Immature natural killer cell (primary cell): ENCODE data around the gene PILRA. TPM values are rescaled to one million over a fixed set of nuclear protein-coding genes. Genes with fewer than 3 reads are reported as not detected.
"Not testable (repeated sequence)": the region's sequence is repeated elsewhere in the genome, so short reads cannot be mapped to it uniquely, and the experiment has no call there.

Experiments used
- DNase-seq, 3 donors: peaks; one replicate each; pipeline ENCODE4 v3.0.0; 2022; ENCODE audit warnings: mixed read lengths in 1 of 3
- H3K27ac Mint-ChIP-seq, 6 donors: one replicate each; pipeline ENCODE4 v1.8.0; 2020; ENCODE audit warnings: mixed read lengths in 6 of 6, mild to moderate bottlenecking in 5 of 6, inconsistent platforms in 4 of 6, moderate library complexity in 3 of 6
- H3K27me3 Mint-ChIP-seq, 3 donors: one replicate each; pipeline ENCODE4 v1.8.0; 2020 to 2021; ENCODE audit warnings: low read depth in 3 of 3, mild to moderate bottlenecking in 3 of 3, mixed read lengths in 3 of 3, moderate library complexity in 3 of 3, inconsistent platforms in 1 of 3
- H3K36me3 Mint-ChIP-seq, 3 donors: one replicate each; pipeline ENCODE4 v1.8.0; 2020; ENCODE audit warnings: mixed read lengths in 3 of 3, inconsistent platforms in 2 of 3, mild to moderate bottlenecking in 2 of 3
- H3K4me1 Mint-ChIP-seq, 2 donors: one replicate each; pipeline ENCODE4 v1.8.0; 2020; ENCODE audit warnings: inconsistent platforms in 2 of 2, mild to moderate bottlenecking in 2 of 2, mixed read lengths in 2 of 2, moderate library complexity in 1 of 2
- H3K4me3 Mint-ChIP-seq, 5 donors: one replicate each; pipeline ENCODE4 v1.8.0; 2020; ENCODE audit warnings: mild to moderate bottlenecking in 5 of 5, mixed read lengths in 5 of 5, inconsistent platforms in 3 of 5, moderate library complexity in 3 of 5
- H3K9me3 Mint-ChIP-seq, 6 donors: one replicate each; pipeline ENCODE4 v1.8.0; 2020; ENCODE audit warnings: mild to moderate bottlenecking in 6 of 6, mixed read lengths in 6 of 6, inconsistent platforms in 4 of 6, moderate library complexity in 3 of 6
- polyA plus RNA-seq, 3 donors: library from polyadenylated mRNA; unstranded; fragments of 300-500 nt; fragmentation: Illumina TruSeq; gene quantifications; one replicate each; pipeline ENCODE4 v1.2.3, GENCODE V29; 2021

PILRA gene
- polyA plus RNA-seq, 3 donors from 2014 or later = 1.5 to 2.4 (median 2.0) TPM

DNA sequence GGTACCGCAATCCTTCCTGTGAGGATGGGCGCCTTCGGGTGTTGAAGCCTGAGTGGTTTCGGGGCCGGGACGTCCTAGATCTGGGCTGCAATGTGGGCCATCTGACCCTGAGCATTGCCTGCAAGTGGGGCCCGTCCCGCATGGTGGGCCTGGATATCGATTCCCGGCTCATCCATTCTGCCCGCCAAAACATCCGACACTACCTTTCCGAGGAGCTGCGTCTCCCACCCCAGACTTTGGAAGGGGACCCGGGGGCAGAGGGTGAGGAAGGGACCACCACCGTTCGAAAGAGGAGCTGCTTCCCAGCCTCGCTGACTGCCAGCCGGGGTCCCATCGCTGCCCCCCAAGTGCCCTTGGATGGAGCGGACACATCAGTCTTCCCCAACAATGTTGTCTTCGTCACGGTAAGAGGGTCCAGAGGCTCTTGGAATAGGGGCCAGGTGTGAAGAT, 58.0 kb downstream of the PILRA start:
- Mint-ChIP-seq H3K27me3 (peaks cover 29 to 32% (median 32%) of the 10 kb centered on the region in 3 donors), H3K9me3 (no peaks in the 10 kb centered on the region), H3K27ac (peak overlapping the region; percentile 62 to 99 (median 96)), H3K36me3 (peaks cover 0 to 13% (median 4%) of the 10 kb centered on the region in 3 donors), H3K4me1 (peaks cover 64% of the 10 kb centered on the region in 2 donors), H3K4me3 (peak overlapping the region; percentile 34 to 89 (median 87))
- DNase-seq = no peak

DNA sequence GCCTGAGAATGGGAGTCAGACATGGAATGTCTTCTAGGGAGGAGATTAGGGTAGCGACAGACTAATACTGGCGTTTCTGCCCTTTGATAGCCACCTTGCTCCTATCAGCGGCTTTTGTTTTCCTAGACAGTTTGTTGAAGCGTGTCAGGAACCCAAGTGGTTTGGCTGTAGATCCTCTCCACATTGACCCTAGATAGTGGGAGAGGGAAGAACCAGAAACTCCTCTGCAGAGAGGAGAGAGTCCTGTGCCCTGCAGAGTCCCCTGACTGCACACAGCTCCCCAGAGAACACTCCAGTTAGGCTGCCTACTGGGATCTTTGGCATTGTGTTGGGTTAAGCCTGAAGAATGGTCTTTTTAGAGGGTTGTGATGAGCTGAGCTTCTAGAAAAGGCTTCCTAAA, 58.8 kb downstream of the PILRA start:
- peaks cover 0 to 13% (median 4%) of the 10 kb centered on the region in 3 donors for H3K36me3 Mint-ChIP-seq
- H3K4me1 Mint-ChIP-seq = peaks cover 64 to 67% of the 10 kb centered on the region in 2 donors
- no peak for DNase-seq
- peak overlapping the region; percentile 21 to 87 (median 55) for H3K4me3 Mint-ChIP-seq
- peak overlapping the region; percentile 62 to 94 (median 90) for H3K27ac Mint-ChIP-seq
- peaks cover 32 to 35% (median 35%) of the 10 kb centered on the region in 3 donors for H3K27me3 Mint-ChIP-seq
- H3K9me3 Mint-ChIP-seq = no peaks in the 10 kb centered on the region

DNA sequence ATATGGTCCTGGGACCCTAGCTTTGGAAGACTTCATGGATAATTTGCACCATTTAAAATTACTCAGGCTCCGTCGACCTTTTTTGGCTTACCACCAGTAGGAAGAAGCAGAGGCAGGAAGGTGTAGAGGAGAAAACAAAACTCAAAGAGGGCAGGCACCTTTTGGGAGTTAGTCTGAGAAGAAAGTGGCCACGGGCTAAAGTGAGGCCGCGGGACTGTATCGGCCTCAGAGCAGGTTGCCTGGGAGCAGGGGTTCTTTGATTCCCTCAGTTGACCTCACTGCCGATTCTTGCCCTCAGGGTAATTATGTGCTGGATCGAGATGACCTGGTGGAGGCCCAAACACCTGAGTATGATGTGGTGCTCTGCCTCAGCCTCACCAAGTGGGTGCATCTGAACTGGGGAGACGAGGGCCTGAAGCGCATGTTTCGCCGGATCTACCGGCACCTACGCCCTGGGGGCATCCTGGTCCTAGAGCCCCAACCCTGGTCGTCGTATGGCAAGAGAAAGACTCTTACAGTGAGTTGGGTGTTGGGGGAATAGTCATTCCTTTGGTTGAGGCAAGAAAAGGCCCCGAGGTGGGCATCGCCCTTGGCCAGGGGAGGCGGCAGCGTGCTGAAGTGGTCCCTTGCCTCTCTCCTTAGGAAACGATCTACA, 59.5 kb downstream of the PILRA start:
- Mint-ChIP-seq H3K27ac (peak overlapping the region; percentile 59 to 94 (median 77)), H3K9me3 (no peaks in the 10 kb centered on the region), H3K27me3 (peaks cover 32 to 35% (median 35%) of the 10 kb centered on the region in 3 donors), H3K4me3 (peak overlapping the region in 4 of 5 donors; percentile 2 to 55 (median 22)), H3K4me1 (peaks cover 63 to 66% of the 10 kb centered on the region in 2 donors), H3K36me3 (peaks cover 0 to 13% (median 4%) of the 10 kb centered on the region in 3 donors)
- DNase-seq = no peak

DNA sequence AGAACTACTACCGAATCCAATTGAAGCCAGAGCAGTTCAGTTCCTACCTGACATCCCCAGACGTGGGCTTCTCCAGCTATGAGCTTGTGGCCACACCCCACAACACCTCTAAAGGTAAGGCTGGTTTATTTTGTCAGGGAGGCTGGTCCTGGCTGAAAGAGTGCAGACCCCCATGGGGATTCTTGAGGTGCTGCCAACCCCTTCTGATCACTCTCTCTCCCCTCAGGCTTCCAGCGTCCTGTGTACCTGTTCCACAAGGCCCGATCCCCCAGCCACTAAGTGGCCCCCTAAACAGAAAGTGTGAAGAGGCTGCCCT, 59.9 kb downstream of the PILRA start:
- peak overlapping the region in 1 of 5 donors; percentile 55 for H3K4me3 Mint-ChIP-seq
- H3K27me3 Mint-ChIP-seq = peaks cover 28 to 31% (median 30%) of the 10 kb centered on the region in 3 donors
- peak overlapping the region in 4 of 6 donors; percentile 60 to 94 (median 78) for H3K27ac Mint-ChIP-seq
- H3K4me1 Mint-ChIP-seq = peaks cover 58 to 61% of the 10 kb centered on the region in 2 donors
- DNase-seq = no peak
- H3K36me3 Mint-ChIP-seq = peaks cover 0 to 13% (median 4%) of the 10 kb centered on the region in 3 donors
- no peaks in the 10 kb centered on the region for H3K9me3 Mint-ChIP-seq

DNA sequence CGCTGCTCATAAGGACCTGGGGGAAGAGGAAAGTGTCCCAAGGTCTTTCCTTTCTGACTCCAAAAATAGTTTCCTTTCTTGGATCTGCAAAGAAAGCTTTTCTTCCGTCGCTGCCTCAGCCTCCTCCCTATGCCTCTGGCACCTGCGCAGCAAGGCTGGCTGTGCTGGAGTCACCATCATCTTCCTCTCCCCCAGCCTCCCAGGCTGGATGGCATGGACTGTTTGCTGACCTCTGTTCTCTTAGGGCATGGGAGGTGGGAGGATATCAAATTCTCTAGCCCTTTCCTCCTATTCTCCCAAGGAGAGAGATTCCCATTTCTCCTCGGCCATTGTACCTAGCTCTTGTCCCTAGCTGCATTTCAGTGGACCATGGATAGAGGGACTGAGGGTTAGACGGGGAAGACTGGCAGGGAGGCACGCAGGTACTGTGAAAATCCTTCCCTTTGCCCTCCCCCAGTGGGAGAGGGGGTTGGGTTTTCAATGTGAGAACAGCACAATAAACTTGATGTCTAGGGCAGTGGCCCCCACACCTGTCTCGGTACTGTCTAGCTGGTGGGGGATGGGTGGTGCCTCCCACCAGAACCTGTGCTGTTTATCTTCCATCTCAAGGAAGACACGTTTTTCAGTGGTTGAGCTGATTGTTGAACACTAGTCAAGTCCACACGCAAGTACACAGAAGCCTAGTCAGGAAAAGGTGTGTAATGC, 60.5 kb downstream of the PILRA start:
- H3K36me3 Mint-ChIP-seq = peaks cover 0 to 13% (median 4%) of the 10 kb centered on the region in 3 donors
- H3K27me3 Mint-ChIP-seq = peaks cover 23 to 26% (median 25%) of the 10 kb centered on the region in 3 donors
- no peak for DNase-seq
- H3K27ac Mint-ChIP-seq = peak overlapping the region; percentile 87 to 96 (median 94)
- H3K4me3 Mint-ChIP-seq = peak overlapping the region; percentile 50 to 89 (median 86)
- H3K9me3 Mint-ChIP-seq = no peaks in the 10 kb centered on the region
- peaks cover 53 to 57% of the 10 kb centered on the region in 2 donors for H3K4me1 Mint-ChIP-seq

DNA sequence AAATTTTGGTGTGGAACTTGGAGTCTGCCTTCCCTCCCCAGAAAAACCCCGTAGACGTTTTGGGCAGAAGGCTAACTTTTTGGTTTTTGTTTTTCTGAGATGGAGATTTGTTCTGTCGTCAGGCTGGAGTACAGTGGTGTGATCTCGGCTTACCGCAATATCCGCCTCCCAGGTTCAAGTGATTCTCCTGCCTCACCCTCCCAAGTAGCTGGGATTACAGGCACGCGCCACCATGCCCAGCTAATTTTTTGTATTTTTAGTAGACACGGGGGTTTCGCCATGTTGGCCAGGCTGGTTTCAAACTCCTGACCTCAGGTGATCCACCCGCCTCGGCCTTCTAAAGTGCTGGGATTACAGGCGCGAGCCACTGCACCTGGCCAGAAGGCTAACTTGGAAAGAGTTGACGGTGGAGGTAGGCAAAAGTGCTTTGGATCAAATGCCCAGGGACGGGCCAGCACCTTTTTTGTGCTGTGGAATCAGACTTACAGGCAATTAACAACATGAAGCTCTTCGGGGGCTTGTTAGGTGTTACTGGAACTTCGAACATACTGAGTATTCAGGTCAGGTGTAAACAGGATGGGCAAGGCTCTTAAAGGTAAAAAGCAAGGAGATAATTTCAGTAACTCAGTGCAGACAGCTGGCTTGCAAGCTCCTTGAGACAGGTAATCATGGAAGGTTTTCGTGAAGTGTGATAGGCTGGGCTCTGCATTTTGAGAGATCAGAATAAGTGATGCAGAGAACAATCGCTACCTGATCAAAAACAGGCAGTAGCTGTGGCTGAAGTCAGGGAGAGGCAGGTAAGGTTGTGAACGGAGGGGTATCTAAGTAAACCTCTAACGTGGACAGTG, 61.2 kb downstream of the PILRA start:
- peaks cover 48 to 53% of the 10 kb centered on the region in 2 donors for H3K4me1 Mint-ChIP-seq
- no peaks in the 10 kb centered on the region for H3K9me3 Mint-ChIP-seq
- H3K27ac Mint-ChIP-seq = peak overlapping the region; percentile 87 to 96 (median 94)
- peaks cover 16 to 18% (median 17%) of the 10 kb centered on the region in 3 donors for H3K27me3 Mint-ChIP-seq
- no peak for DNase-seq
- peak overlapping the region; percentile 86 to 89 (median 87) for H3K4me3 Mint-ChIP-seq
- H3K36me3 Mint-ChIP-seq = peaks cover 0 to 12% (median 4%) of the 10 kb centered on the region in 3 donors

DNA sequence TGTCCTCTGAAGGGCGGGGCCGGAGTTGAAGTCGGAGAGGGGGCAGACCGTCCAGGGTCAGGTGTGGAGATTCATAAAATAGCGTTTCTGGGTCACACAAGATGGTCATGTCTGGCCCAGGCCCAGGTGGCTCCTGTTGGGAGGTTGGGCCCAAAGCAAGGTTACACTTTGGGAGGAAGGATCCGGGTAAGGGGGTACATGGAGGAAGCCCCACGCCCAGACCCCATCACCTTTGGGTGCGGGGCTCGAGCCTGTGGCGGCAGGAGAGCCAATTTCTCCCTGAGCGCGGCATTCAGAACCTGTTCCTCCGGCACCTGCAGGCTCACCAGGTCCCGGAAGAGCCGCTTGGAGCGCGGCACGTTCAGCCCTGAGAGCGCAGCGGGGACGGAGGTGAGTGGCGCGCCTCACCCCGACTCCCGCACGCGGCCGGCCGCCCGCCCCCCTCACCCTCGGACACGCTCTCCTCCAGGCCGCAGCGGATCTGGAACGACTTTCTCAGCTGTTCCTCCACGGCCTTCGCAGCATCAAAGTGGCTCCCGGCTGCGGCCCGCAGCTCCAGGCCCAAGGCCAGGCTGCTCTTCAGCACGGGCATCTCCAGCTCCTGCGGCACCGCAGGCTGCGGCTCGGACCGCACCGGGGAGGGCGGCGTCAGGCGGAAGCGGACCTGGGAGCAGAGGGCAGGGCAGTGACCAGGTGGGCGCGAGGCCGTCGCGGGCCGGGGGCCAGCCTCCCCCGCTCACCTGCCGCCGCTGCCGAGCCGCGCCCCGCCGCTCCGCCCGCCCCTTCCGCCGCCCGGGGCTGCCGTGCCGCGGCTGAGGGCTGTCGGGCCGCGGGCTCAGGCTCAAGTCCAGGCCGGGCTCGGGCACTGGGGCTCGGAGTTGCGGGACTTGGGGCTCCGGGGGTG, 62.4 kb downstream of the PILRA start:
- Mint-ChIP-seq H3K9me3 (no peaks in the 10 kb centered on the region), H3K27ac (peak overlapping the region; percentile 90 to 98 (median 96)), H3K4me1 (peaks cover 42 to 46% of the 10 kb centered on the region in 2 donors), H3K36me3 (peaks cover 0 to 10% (median 4%) of the 10 kb centered on the region in 3 donors), H3K4me3 (peak overlapping the region; percentile 86 to 98 (median 95)), H3K27me3 (peaks cover 8 to 10% (median 9%) of the 10 kb centered on the region in 3 donors)
- peak; percentile 31 to 53 (median 47) for DNase-seq

DNA sequence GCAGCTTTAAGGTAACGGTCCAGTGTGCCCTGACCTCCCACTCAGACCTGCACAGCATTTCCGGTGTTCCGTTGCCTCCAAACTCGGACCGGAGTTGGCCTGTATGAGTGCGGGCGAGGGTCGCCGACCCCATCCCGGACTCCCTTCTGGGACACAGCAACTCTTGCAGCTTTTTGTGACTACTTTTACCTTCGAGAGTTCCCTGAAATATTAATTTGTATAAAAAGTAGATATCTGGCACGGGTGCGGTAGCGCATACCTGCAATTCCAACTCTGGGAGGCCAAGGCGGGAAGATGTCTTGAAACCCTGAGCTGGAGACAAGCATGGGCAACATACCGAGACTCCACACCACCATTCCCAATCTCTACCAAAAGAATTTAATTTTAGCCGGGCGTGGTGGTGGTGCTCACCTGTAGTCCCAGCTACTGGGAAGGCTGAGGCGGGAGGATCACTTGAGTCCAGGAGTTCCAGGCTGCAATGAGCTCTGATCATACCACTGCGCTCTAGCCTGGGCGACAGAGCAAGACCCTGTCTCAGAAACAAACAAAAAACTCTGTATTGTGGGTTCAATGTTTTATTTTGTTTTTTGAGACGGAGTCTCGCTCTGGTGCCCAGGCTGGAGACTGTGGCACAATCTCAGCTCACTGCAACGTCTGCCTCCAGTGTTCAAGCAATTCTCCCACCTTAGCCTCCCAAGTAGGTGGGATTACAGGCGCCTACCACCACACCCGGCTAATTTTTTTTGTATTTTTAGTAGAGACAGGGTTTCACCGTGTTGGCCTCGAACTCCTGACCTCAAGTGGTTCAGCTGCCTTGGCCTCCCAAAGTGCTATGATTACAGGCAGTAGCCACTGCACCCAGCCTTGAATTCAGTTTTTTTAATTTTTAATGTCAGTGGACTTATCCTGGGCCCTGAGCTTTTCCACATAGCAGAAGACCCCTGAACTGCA, 64.1 kb downstream of the PILRA start:
- peak overlapping the region in 4 of 6 donors; percentile 28 to 97 (median 77) for H3K27ac Mint-ChIP-seq
- peaks cover 6 to 10% (median 7%) of the 10 kb centered on the region in 3 donors for H3K27me3 Mint-ChIP-seq
- H3K4me3 Mint-ChIP-seq = peak overlapping the region; percentile 9 to 98 (median 30)
- H3K36me3 Mint-ChIP-seq = peaks cover 0 to 10% (median 1%) of the 10 kb centered on the region in 3 donors
- H3K4me1 Mint-ChIP-seq = peaks cover 27 to 29% of the 10 kb centered on the region in 2 donors
- H3K9me3 Mint-ChIP-seq = no peaks in the 10 kb centered on the region
- DNase-seq = no peak

DNA sequence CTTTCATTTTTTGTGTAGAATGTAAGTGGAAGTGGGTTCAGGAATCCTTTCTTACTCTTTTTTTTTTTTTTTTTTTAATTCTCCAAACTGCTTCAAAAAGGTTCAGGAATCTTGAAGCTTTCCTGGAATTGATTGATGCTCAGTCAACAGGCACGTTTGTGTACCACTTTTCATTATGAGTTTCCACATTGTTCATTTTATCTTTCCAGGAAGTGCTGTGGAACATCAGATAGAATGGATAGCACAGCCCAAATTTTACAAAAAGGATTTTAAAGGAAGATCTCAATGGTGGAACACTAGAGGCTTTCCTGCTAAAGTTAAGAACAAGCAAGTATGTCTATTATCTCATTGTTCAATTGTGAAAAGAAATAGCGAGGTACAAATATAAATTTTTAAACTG, 64.9 kb downstream of the PILRA start:
- Mint-ChIP-seq H3K4me1 (peaks cover 22 to 24% of the 10 kb centered on the region in 2 donors), H3K27ac (peak overlapping the region in 4 of 6 donors; percentile 28 to 69 (median 43)), H3K4me3 (peak overlapping the region in 3 of 5 donors; percentile 18 to 31 (median 28)), H3K9me3 (no peaks in the 10 kb centered on the region), H3K27me3 (peaks cover 6 to 10% (median 7%) of the 10 kb centered on the region in 3 donors), H3K36me3 (peaks cover 0 to 10% (median 0%) of the 10 kb centered on the region in 3 donors)
- DNase-seq = no peak

DNA sequence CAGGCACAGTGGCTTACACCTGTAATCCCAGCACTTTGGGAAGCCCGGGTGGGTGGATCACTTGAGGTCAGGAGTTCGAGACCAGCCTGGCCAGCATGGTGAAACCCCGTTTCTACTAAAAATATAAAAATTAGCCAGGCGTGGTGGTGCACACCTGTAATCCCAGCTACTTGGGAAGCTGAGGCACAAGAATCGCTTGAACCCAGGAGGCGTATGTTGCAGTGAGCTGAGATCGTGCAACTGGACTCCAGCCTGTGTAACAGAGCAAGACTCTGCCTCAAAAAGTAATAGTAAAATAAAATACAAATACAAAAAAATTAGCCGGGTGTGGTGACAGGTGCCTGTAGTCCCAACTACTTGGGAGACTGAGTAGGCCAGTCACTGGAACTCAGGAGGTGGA, 65.4 kb downstream of the PILRA start:
- peaks cover 18 to 22% of the 10 kb centered on the region in 2 donors for H3K4me1 Mint-ChIP-seq
- H3K9me3 Mint-ChIP-seq, H3K27ac Mint-ChIP-seq, H3K27me3 Mint-ChIP-seq, H3K36me3 Mint-ChIP-seq, DNase-seq, H3K4me3 Mint-ChIP-seq: not testable (repeated sequence)

DNA sequence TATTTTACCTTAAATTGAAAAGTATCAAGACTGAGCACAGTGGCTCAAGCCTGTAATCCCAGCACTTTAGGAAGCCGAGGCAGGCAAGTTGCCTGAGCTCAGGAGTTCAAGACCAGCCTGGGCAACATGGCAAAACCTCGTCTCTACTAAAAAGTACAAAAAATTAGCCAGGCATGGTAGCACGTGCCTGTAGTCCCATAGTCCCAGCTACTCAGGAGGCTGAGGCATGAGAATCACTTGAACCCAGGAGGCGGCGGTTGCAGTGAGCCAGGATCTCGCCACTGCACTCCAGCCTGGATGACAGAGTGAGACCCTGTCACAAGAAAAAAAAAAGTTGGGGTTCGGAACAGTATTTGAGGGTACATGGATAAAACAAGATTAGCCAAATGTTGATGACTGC, 66.0 kb downstream of the PILRA start:
- H3K9me3 Mint-ChIP-seq, H3K27ac Mint-ChIP-seq, DNase-seq, H3K36me3 Mint-ChIP-seq, H3K4me3 Mint-ChIP-seq, H3K27me3 Mint-ChIP-seq: not testable (repeated sequence)
- H3K4me1 Mint-ChIP-seq = peaks cover 13 to 17% of the 10 kb centered on the region in 2 donors
